Measurements from ENCODE around the gene INSIG1.

The INSIG1 gene

DNA sequence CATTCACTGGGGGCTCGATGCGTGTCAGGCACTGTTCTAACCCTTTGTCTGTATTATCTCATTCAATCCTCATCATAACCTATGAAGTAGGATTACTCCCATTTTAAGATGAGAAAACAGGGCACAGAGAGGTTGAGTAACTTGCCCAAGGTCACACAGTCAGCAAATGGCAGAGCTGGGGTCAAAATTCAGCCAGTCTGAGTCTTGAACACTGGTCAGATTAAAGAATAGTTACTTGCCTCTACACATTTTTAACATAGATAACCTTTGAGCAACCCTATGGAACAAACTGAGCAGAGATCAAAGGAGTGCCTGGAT is 27.2 kb downstream of the INSIG1 start:
- in situ Hi-C loops (cut with HindIII; ENCODE audit: low sequenced_read_pairs): loop anchor here (25.0 kb wide), 1 partner anchor 313 kb away; the partner anchor contains the start of gene PAXIP1

DNA sequence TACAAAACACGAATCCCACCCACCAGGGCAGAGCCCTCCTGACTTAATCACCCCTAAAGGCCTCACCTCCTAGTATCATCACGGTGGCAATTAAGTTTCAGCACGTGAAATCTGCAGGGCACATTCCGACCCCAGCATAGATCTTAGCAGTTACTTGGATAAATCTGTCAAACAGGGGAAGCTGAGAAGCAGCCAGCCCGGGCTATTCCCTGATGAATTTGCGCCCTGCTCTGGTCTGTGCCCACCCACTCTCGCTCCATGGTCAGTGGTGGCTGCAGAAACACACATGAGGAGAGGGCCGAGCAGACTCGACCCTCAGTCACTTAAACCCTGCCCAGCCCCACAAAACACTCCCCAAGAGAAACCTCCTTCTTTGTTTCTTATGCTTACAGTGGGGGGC is 28.7 kb downstream of the INSIG1 start:
- in situ Hi-C loops (cut with HindIII; ENCODE audit: low sequenced_read_pairs): loop anchor here (25.0 kb wide), 1 partner anchor 314 kb away; the partner anchor contains the start of gene PAXIP1

DNA sequence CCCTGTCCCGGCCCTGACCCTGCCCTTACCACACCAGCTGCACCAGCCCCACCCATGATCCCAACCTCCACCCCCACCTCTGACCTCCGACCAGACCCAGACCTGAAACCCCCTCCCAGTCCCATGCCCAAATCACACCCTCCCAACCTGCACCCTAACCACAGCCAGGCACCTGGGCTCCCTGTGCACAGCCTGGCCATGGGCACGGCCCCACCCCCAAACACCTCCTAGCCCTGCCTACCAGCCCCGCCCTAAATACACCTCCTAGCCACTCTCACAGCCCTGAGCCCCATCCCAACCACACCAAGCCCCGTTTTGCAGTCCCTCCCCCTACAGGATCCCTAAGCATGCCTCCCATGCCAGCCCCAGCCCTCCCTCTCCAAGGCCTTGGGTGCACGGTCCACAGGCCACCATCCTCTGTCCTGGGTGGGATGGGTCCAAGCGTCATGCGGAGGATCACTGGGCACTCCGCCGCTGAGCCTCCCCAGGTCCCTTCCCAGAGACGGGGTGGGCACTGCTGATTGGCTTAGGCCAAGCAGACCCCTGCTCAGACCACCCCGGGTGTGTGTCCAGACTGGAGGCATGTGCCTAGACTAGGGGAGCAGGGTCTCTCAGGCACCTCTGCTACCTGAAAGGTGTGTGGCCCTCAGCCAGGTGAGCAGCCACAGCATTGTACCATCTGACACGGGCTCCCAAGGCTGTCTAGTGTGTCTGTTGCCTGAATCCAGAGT is 30.1 kb downstream of the INSIG1 start:
- in situ Hi-C loops (cut with HindIII; ENCODE audit: low sequenced_read_pairs): loop anchor here (25.0 kb wide), 1 partner anchor 315 kb away; the partner anchor contains the start of gene PAXIP1

DNA sequence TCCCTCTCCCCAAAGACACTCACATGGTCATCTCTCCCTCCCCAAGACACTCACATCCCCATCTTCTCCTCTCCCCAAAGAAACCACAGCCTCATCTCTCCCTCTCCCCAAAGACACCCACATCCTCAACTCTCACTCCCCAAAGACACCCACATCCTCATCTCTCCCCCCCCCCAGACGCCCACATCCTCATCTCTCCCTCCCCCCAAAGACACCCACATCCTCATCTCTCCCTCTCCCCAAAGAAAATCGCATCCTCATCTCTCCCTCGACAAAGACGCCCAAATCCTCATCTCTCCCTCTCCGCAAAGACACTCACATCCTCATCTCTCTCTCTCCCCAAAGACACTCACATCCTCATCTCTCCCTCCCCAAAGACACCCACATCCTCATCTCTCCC is 31.5 kb downstream of the INSIG1 start:
- in situ Hi-C loops (cut with HindIII; ENCODE audit: low sequenced_read_pairs): loop anchor here (25.0 kb wide), 1 partner anchor 317 kb away; the partner anchor contains the start of gene PAXIP1

DNA sequence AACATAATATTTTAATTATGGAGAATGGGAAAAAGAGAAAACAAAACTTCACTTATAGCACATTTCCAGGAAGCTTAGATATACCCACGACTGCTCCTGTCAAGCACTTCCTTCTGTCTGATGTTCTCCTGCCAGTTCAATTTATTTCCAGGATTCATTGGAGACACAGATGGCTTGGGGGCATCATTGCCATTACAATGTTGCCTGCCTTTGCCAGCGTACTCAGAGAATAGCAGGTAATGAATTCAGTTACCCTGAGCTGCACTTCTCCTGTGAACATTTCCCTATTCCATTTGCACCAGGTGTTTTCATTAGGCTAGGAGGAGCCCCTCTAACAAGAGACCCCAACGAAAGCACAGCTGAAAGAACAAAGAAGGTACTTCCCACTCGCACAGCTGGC is 33.7 kb downstream of the INSIG1 start:
- in situ Hi-C loops (cut with HindIII; ENCODE audit: low sequenced_read_pairs): loop anchor here (25.0 kb wide), 1 partner anchor 319 kb away; the partner anchor contains the start of gene PAXIP1

DNA sequence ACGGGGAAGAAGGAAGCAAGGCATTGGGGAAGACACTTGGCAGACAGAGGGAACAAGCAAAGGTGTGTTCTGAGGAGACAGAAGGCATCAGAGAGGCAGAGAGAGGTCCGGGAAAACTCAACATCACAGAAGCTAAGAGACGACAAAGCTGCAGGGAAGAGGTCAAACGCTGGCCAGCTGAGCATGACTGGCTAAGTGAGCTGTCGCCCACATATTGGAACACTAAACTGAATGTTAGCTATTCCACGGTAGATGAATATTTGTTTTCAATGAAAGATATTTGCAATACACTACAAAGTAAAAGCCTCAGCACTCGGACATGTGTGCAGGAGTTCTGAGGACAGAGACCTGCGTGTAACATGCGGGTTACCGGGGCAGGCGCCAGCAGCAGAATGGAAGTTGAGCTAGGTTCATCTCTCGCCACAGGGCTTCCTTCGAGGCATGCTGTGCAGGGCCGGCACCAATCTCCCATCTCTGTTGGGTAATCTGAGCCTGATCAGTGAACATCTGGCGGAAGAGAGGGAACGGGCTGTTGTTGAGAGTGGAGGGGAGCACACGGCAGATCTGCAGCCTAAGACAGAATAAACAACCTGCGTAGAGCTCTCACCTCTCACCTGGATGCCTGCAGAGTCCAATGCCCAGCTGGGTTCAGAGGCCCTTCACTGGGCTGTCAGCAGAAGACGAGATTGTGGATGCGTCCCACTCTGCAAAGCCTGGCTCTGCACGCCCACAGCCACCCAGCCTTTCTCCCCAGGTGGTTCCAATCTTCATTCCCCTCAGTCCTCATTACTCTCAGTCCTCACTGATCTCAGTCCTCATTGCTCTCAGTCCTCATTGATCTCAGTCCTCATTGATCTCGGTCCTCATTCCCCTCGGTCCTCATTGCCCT is 35.9 kb downstream of the INSIG1 start:
- in situ Hi-C loops (cut with HindIII; ENCODE audit: low sequenced_read_pairs): loop anchor here (25.0 kb wide), 1 partner anchor 321 kb away; the partner anchor contains the start of gene PAXIP1

DNA sequence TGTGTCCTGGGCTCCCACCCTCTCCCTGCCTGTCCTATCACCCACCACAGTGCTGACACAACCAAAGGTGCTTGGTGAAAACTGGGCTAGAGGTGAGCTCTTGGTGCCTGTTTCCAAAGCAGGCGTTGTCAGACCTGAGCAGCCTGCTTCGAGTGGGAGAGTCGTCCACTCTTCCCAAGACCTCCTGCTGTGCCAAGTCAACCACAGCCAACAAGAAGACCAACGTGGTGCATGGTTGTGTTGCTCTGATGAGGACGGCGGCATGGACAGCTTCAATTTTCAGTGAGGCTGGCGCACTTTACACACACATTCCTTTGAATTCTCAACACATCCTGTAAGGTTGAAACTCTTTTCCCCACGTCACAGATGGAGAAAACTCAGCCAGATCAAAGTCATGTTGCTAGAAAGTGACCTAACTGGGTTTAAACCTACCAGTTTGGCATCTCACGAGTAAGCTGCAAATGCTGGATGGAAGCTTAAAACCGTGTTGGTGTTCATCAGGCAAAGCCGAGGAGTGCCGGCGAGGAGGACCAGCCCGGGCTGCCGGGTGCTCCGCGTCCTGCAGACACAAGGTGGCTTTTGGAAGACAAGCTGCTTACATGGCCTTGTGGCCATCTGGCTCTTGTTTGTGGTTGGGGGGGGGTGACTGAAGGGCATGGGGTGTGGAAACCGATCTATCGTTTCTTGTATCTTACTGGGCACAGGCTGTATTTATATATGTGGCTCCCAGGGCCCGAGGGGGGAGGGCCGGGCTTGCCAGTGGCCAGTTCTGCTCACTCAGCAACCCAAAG is 39.3 kb downstream of the INSIG1 start:
- in situ Hi-C loops (cut with HindIII; ENCODE audit: low sequenced_read_pairs): loop anchor here (25.0 kb wide), 1 partner anchor 325 kb away; the partner anchor contains the start of gene PAXIP1

DNA sequence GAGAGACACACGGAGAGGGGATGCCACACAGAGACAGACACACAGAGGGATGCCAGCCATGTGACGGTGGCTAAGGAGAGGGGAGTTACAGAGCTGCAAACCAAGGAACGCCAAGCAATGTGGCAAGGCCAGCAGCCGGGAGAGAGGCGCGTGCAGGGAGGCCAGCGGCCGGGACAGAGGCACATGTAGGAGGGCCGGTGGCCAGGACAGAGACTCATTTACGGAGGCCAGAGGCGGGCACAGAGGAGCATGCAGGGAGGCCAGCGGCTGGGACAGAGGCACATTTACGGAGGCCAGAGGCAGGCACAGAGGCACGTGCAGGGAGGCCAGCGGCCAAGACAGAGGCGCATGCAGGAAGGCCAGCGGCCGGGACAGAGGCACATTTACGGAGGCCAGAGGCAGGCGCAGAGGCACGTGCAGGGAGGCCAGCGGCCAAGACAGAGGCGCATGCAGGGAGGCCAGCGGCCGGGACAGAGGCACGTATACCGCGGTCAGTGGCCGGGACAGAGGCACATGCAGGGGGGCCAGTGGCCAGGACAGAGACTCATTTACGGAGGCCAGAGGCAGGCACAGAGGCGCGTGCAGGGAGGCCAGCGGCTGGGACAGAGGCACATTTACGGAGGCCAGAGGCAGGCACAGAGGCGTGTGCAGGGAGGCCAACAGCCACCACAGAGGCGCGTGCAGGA is 40.4 kb downstream of the INSIG1 start:
- in situ Hi-C loops (cut with HindIII; ENCODE audit: low sequenced_read_pairs): loop anchor here (25.0 kb wide), 1 partner anchor 326 kb away; the partner anchor contains the start of gene PAXIP1

DNA sequence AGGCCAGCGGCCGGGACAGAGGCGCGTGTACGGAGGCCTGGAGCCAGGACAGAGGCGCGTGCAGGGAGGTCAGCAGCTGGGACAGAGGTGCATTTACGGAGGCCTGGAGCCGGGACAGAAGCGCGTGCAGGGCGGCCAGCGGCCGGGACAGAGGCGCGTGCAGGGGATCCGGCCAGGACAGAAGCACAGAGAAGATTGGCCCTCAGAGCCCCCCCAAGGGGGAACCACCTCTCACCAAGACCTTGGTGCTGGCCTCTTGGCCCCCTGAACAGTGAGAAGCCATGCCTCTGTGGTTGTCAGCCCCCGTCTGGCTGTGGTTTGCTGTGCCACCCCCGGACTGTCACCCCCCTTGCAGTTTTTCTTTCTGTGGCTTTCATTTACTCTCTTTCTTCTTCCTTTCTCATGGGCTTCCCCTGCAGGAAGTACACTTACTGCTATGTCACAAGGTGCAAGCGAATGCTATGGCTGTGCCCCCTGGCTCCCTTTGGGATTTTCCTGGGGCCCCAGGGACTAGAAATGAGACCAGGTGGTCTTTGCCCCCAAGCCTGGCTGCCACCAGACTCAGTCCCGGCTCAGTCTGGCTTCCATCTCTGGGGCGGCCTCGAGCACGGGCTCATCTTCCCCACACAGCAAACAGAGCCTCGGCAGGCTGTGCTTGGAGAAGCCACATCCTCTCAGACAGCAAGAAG is 41.1 kb downstream of the INSIG1 start:
- in situ Hi-C loops (cut with HindIII; ENCODE audit: low sequenced_read_pairs): loop anchor here (25.0 kb wide), 1 partner anchor 326 kb away; the partner anchor contains the start of gene PAXIP1

DNA sequence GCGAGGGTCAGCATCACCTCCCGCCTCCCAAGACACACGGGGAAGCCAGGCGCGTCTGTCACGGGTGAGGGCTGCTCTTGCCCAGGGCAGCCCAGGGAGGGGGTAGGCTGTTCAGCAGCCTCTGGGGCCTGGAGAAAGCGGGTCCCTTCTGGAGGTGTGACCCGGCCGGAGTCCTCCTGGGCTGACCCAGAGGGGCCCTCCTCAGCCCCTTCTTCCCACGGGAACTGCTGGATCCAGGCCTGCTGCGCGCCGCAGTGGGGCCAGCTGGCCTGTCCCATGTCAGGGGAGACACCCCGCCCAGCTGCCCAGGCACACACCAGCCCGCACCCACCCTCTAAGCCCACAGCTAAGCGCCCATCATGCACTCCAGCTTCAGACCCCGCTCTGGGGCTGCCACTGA is 41.8 kb downstream of the INSIG1 start:
- in situ Hi-C loops (cut with HindIII; ENCODE audit: low sequenced_read_pairs): loop anchor here (25.0 kb wide), 1 partner anchor 327 kb away; the partner anchor contains the start of gene PAXIP1

DNA sequence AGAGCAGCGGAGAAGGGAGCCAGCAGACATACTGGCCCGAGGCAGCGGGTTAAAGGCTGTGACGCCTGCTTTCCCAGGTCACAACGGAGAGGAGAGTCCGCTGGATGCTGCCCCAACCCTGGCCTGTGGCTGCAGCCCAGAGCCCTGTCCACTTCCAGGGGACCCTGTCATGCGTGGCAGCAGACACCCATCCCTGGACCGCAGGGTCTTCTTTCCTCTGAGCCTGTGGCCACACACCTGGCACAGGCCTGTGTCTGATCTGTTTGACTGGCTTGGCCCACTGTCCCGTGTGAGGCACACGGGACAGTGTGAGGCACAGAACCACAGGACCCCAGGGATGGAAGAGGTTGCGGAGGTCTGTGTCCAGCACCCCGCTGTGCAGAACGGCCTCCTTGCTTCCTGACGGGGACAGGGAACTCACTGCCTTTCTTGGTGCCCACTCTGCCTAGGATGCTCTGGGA is 42.4 kb downstream of the INSIG1 start:
- in situ Hi-C loops (cut with HindIII; ENCODE audit: low sequenced_read_pairs): loop anchor here (5.0 to 25.0 kb wide), 2 partner anchors 148 to 328 kb away; partner anchors contain the start of gene PAXIP1

DNA sequence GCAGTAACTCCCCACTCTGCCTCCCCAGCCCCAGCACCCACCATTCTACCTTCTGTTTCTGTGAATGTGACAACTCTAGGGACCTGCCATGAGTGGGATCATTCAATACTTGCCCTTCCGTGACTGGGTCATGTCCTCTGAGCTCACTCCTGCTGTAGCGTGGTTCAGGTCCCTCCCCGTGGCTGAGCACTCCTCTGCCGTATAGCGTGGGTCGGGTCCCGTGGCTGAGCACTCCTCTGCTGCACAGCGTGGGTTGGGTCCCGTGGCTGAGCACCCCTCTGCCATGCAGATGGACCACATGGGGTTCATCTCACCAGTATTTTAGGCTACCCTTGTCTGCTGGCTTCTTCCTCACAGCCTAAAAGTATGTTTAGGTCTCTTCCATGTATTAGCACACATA is 43.0 kb downstream of the INSIG1 start:
- in situ Hi-C loops (cut with HindIII; ENCODE audit: low sequenced_read_pairs): loop anchor here (5.0 to 25.0 kb wide), 2 partner anchors 148 to 328 kb away; partner anchors contain the start of gene PAXIP1

DNA sequence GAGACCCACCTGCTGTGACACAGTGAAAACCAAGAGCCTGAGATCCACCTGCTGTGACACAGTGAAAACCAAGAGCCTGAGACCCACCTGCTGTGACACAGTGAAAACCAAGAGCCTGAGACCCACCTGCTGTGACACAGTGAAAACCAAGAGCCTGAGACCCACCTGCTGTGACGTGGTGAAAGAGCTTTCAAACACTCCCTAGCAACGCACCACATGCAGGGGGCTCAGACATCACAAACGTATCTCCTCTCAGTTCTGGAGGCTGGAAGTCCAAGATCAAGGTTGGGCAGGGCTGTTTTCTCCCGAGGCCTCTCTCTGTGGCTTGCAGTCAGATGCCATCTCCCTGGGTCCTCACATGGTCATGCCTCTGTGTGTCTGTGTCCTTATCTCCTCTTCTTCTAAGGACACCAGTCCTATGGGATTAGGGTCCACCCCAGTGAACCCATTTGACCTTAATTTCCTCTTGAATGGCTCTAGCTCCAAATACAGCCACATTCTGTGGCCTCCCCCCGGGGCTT is 43.8 kb downstream of the INSIG1 start:
- in situ Hi-C loops (cut with HindIII; ENCODE audit: low sequenced_read_pairs): loop anchor here (5.0 to 25.0 kb wide), 2 partner anchors 149 to 329 kb away; partner anchors contain the start of gene PAXIP1

DNA sequence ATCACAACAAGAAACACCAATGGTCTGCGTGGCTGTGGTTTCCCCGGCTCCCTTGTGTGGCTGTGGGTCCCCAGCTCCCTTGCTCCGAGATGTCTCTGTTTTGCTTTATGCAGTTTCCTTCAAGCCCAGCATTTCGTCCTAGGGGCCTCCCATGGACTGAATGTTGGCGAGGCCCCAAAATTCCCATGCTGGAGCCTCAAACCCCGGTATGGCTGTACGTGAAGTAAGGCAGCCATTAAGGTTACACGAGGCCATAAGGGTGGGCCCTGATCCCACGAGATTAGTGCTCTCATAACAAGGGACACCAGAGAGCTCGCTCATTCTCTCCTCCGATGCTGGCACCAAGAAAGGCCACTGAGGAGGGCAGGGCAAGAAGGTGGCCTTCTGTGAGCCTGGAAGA is 44.6 kb downstream of the INSIG1 start:
- in situ Hi-C loops (cut with HindIII; ENCODE audit: low sequenced_read_pairs): loop anchor here (5.0 to 25.0 kb wide), 2 partner anchors 150 to 330 kb away; partner anchors contain the start of gene PAXIP1

DNA sequence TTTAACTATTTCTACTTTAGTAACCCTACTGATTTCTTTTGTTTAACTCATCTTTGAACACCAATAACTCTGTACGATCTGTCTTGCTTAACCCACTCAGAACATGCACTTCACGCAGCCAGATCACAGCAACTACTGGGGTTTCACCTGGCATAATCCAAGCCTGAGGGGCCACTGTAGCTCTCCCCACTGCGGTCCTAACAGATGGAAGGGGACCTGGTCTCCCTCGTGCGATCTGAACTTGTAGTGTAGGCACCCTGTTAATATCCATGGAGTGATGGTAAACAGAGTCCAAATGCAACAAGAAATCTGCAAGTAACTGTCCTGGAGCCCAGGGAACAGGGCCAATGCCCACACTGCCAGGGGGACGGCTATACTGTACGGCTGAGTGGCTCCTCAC is 45.5 kb downstream of the INSIG1 start:
- in situ Hi-C loops (cut with HindIII; ENCODE audit: low sequenced_read_pairs): loop anchor here (5.0 to 25.0 kb wide), 2 partner anchors 151 to 331 kb away; partner anchors contain the start of gene PAXIP1

DNA sequence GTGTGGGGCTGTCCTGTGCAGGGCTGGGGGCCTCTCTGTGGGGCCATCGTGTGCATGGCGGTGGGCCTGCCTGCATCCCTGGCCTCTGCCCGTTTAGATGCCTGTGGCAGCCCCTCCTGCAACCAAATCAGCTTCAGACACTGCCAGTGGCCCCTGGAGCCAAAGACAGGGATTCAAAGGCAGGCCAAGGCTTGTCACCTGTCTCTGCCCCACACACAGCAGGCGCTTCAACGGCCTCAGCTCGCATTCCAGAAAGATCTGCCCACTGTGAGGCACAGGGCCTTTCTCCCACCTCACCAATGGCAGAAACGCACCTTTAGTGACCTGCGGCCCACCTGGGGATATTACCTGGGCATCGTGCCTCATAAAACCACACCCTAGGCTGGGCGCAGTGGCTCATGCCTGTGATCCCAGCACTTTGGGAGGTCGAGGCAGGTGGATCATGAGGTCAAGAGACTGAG is 46.0 kb downstream of the INSIG1 start:
- in situ Hi-C loops (cut with HindIII; ENCODE audit: low sequenced_read_pairs): loop anchor here (5.0 to 25.0 kb wide), 2 partner anchors 151 to 331 kb away; partner anchors contain the start of gene PAXIP1

DNA sequence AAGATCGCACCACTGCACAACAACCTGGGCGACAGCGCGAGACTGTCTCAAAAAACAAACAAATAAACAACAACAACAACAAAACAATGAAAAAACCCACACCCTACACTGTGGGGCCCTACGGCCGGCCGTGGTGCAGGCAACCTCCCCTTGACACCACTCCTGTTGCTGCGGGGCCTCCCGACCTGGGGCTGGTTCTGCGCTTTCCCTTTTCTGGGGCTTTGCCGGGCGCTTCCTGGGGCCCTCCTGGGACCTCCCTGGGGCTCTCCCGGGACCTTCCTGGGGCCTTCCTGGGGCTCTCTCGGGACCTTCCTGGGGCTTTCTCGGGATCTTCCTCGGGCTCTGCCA is 46.6 kb downstream of the INSIG1 start:
- in situ Hi-C loops (cut with HindIII; ENCODE audit: low sequenced_read_pairs): loop anchor here (5.0 to 25.0 kb wide), 2 partner anchors 152 to 332 kb away; partner anchors contain the start of gene PAXIP1

All from DLD1 (cell line).